Activated CD8-positive, alpha-beta T cell treated with anti-CD3 and anti-CD28 coated beads for 36 hours (primary cell): ENCODE data around the gene ITM2B. TPM values are rescaled to one million over a fixed set of nuclear protein-coding genes. Genes with fewer than 3 reads are reported as not detected.
"Not testable (repeated sequence)": the region's sequence is repeated elsewhere in the genome, so short reads cannot be mapped to it uniquely, and the experiment has no call there.

Experiments
- ATAC-seq: fragments of 200-7000 bp; cut with Tn5 transposase; one replicate; pipeline ENCODE4 v1.10.0; 2021; ENCODE audit warnings: mild to moderate bottlenecking, moderate library complexity
- CTCF ChIA-PET: fragments of 350-600 bp; sonication (Branson Sonifier 250); formaldehyde crosslinking; loops from one replicate; lab custom pipeline; 2021; ENCODE audit warnings: antibody characterized with exemption; lab: Charles Lee
- POLR2A ChIA-PET: fragments of 350-600 bp; sonication (Branson Sonifier 250); formaldehyde crosslinking; loops from one replicate; lab custom pipeline; 2021; ENCODE audit warnings: antibody characterized with exemption; lab: Charles Lee
- DNase-seq: peaks from one replicate; pipeline ENCODE4 v3.0.0-alpha.2; 2020
- H3K27ac Mint-ChIP-seq: one replicate; pipeline ENCODE4 v1.8.0; 2021; ENCODE audit warnings: mild to moderate bottlenecking, mixed read lengths
- H3K27me3 Mint-ChIP-seq: one replicate; pipeline ENCODE4 v1.8.0; 2021; ENCODE audit warnings: mixed read lengths
- H3K36me3 Mint-ChIP-seq: one replicate; pipeline ENCODE4 v1.8.0; 2021; ENCODE audit warnings: low read depth, mixed read lengths
- H3K4me1 Mint-ChIP-seq: one replicate; pipeline ENCODE4 v1.8.0; 2021; ENCODE audit warnings: low read depth, mixed read lengths
- H3K4me3 Mint-ChIP-seq: one replicate; pipeline ENCODE4 v1.8.0; 2021; ENCODE audit warnings: mild to moderate bottlenecking, moderate library complexity, mixed read lengths
- H3K9me3 Mint-ChIP-seq: one replicate; pipeline ENCODE4 v1.8.0; 2021; ENCODE audit warnings: mixed read lengths
- intact Hi-C: fragments of 100-400 bp; cut with micrococcal nuclease; formaldehyde crosslinking; loops from one replicate; pipeline ENCODE4 v1.10.0; 2022
- total RNA-seq, 2 experiments: library from RNA; stranded (reverse); gene quantifications; one replicate each; pipeline ENCODE4 v1.2.3, GENCODE V29; 2021
- TF ChIP-seq, protein P1 (sequence below): fragments of 200-600 bp; IDR thresholded peaks from one replicate; pipeline ENCODE4 v1.8.0; 2022; ENCODE audit warnings: antibody characterized with exemption, mild to moderate bottlenecking

The ITM2B gene
- total RNA-seq, 2 experiments from 2014 or later: 85.5 to 91.2 TPM

DNA sequence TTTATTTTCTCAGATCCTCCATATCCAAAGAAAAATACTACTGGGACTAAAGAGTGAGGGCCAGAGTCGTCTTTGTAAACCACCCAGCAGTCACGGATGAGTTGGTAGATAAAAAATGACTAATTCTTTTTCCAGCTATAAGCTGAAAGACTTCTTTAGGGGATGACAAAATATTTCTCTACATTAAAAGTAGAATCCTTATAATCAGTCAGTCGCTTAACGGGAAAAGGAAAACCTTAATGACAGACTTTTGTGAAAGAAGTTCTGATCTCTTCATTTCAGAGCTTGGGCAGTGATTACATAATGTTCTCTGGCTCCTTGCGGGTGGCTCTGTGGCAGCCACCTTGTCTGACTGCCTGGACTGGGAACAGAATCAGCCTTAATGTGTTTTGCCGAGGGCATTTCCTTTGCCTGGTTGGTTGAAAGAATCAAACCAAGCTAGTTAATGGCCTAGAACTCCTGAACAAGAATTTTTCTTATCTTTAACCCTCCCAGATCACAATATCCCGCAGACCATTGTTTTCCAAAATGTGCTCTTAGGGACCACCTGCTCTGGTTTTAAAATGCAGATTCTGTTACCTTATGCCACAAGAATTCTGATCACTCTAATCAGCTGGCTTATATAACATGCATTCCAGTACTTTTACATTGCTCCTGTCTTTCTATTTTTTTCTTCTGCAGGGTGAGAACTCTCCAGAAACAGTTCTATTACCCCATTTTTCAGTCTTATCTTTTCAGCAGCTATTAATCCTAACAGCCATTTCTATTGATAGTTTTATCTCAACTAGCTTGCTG is 2.5 kb downstream of the ITM2B start:
- Mint-ChIP-seq H3K9me3 (no peaks in the 10 kb centered on the region), H3K4me1 (peaks cover 61% of the 10 kb centered on the region), H3K27ac (peak overlapping the region; percentile 69), H3K36me3 (peaks cover 2% of the 10 kb centered on the region), H3K27me3 (no peaks in the 10 kb centered on the region), H3K4me3 (peak overlapping the region; percentile 88)
- no peak for DNase-seq
- no peak for ATAC-seq
- ChIA-PET CTCF (interaction anchor here (0.7 to 2.2 kb wide), 11 partner anchors 11 to 295 kb away, joined by 3 to 18 read pairs (median 4); partner anchors contain the start of gene MED4), POLR2A (interaction anchor here (0.8 to 1.8 kb wide), 8 partner anchors 8 to 140 kb away, joined by 3 to 12 read pairs (median 3); partner anchors contain the start of gene MED4)
- intact Hi-C loops: loop anchor here (5.0 to 10.0 kb wide), 3 partner anchors 67 to 269 kb away; partner anchors contain the start of gene RB1
- TF ChIP-seq, protein P1, sequence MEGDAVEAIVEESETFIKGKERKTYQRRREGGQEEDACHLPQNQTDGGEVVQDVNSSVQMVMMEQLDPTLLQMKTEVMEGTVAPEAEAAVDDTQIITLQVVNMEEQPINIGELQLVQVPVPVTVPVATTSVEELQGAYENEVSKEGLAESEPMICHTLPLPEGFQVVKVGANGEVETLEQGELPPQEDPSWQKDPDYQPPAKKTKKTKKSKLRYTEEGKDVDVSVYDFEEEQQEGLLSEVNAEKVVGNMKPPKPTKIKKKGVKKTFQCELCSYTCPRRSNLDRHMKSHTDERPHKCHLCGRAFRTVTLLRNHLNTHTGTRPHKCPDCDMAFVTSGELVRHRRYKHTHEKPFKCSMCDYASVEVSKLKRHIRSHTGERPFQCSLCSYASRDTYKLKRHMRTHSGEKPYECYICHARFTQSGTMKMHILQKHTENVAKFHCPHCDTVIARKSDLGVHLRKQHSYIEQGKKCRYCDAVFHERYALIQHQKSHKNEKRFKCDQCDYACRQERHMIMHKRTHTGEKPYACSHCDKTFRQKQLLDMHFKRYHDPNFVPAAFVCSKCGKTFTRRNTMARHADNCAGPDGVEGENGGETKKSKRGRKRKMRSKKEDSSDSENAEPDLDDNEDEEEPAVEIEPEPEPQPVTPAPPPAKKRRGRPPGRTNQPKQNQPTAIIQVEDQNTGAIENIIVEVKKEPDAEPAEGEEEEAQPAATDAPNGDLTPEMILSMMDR: no peak

DNA sequence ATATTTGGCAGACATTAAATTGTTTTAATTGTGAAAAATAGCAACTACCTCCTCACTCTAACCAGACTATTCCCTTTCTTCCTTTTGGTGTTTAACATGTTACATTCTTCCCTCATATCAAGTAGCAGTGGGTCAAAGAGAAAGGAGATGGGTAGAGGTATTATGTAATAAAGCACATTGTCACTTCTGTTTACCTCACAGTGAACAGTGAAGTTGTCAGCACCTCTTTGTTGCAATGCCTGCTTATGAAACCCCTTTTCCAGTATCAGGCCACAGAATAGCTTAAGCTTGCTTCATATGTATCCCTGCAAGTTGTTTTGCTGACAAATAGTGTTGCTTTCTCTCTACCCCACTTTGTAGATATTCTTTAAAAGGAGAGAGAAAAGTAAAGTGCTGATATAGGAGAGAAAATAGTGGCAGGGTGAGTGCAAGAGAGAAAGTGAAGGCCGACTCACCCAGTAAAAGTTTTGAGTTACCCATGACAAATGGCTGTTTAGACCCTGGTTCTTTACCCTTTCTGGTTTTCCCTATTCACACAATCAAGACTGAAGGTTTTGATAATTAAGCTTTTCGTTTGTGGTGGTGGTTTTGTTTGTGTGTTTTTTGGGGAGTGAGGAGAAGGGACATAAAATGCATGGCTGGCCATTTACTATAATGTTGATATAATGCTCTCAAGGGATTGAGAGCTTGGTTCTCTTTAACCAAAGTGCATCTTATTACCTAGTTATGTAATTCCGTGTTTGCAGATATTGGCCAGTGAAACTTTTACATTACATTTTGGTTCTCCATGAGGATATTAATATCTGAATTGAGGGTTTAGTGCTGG is 3.7 kb downstream of the ITM2B start:
- ATAC-seq (no peak), DNase-seq (no peak)
- ChIA-PET CTCF (interaction anchor here (0.8 to 2.2 kb wide), 5 partner anchors 52 to 142 kb away, joined by 3 to 9 read pairs (median 3); partner anchors contain the start of gene MED4), POLR2A (interaction anchor here (0.7 to 3.7 kb wide), 5 partner anchors 10 to 82 kb away, joined by 3 to 19 read pairs (median 3); no protein-coding TSS in a partner anchor)
- H3K27ac Mint-ChIP-seq: peak overlapping the region; percentile 58
- intact Hi-C loops: loop anchor here (5.0 to 10.0 kb wide), 3 partner anchors 66 to 268 kb away; partner anchors contain the start of gene RB1
- H3K27me3 Mint-ChIP-seq: no peaks in the 10 kb centered on the region
- H3K4me3 Mint-ChIP-seq: peak overlapping the region; percentile 35
- H3K9me3 Mint-ChIP-seq: no peaks in the 10 kb centered on the region
- H3K36me3 Mint-ChIP-seq: peaks cover 6% of the 10 kb centered on the region
- peaks cover 63% of the 10 kb centered on the region for H3K4me1 Mint-ChIP-seq
- TF ChIP-seq, protein P1: no peak

DNA sequence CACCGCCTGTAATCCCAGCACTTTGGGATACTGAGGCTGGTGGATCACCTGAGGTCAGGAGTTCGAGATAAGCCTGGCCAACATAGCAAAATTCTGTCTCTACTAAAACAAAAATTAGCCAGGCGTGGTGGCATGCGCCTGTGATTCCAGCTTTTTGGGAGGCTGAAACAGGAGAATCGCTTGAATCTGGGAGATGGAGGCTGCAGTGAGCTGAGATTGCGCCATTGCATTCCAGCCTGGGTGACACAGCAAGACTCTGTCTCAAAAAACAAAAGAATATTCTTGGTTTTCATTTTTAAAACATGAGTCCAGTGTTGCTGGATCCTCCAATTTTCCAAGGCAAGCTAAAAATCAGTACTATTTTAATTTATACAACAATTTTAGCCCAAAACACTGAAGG is 6.4 kb downstream of the ITM2B start:
- not testable (repeated sequence) for H3K27me3 Mint-ChIP-seq, H3K4me3 Mint-ChIP-seq, ATAC-seq, H3K36me3 Mint-ChIP-seq, H3K9me3 Mint-ChIP-seq, DNase-seq
- intact Hi-C loops: loop anchor here (5.0 to 10.0 kb wide), 3 partner anchors 63 to 265 kb away; partner anchors contain the start of gene RB1
- Mint-ChIP-seq H3K4me1 (peaks cover 75% of the 10 kb centered on the region), H3K27ac (peak overlapping the region; percentile 39)
- CTCF ChIA-PET: interaction anchor here (1.5 to 2.0 kb wide), 9 partner anchors 8 to 341 kb away, joined by 3 to 9 read pairs (median 4); no protein-coding TSS in a partner anchor
- POLR2A ChIA-PET: interaction anchor here (1.0 to 3.7 kb wide), 3 partner anchors 10 to 112 kb away, joined by 3 to 19 read pairs (median 5); no protein-coding TSS in a partner anchor

DNA sequence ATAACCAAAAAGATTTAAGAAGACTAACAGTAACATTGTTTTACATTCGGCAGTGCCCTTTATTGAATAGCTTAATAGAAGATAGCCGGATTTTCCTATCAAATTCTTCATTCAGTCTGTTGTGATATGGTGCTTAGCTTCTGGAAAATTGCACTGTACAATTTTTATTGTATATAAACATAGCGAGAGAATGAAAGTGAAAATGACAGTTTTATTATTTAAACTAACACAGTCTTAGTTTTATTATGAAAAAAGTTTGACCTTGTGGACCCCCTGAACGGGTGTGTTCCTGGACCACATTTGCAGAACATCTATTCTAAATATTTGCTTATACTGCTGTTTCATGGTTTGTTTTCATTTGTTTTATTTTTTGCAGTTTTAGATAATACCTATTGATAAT is 8.6 kb downstream of the ITM2B start:
- H3K36me3 Mint-ChIP-seq: peaks cover 6% of the 10 kb centered on the region
- ATAC-seq: no peak
- H3K27ac Mint-ChIP-seq: peak overlapping the region; percentile 59
- intact Hi-C loops: no loop called here
- CTCF ChIA-PET: interaction anchor here (0.7 to 1.4 kb wide), 3 partner anchors 114 to 147 kb away, joined by 3 to 7 read pairs (median 4); partner anchors contain the start of gene MED4
- peaks cover 72% of the 10 kb centered on the region for H3K4me1 Mint-ChIP-seq
- TF ChIP-seq, protein P1: no peak
- H3K9me3 Mint-ChIP-seq: no peaks in the 10 kb centered on the region
- H3K27me3 Mint-ChIP-seq: no peaks in the 10 kb centered on the region
- DNase-seq: no peak
- POLR2A ChIA-PET: interaction anchor here (0.7 to 1.3 kb wide), 4 partner anchors 9 to 90 kb away, joined by 3 to 4 read pairs (median 3); partner anchors contain the start of gene RB1
- peak overlapping the region; percentile 8 for H3K4me3 Mint-ChIP-seq

DNA sequence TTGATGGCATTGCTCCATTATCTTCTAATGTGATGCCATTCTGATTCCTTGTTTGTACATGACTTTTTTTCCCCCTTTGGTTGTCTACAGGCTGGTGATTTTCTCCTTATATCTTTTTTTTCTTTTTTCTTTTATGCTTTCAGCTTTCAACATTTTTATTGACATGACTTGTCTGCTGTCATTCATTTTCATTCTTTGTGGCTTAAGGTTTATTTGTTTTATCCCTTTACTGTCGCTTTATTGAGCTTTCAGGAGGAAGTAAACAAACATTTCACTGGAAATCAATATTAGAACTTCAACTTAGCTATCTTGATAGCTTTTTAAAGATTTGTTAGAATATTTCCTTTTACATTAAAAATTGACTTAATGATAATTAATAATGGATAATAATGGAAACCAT is 9.7 kb downstream of the ITM2B start:
- Mint-ChIP-seq H3K27me3 (no peaks in the 10 kb centered on the region), H3K4me1 (peaks cover 63% of the 10 kb centered on the region), H3K9me3 (no peaks in the 10 kb centered on the region), H3K36me3 (peaks cover 6% of the 10 kb centered on the region), H3K4me3 (no peak overlapping the region), H3K27ac (peak overlapping the region; percentile 66)
- CTCF ChIA-PET: interaction anchor here (0.6 to 1.4 kb wide), 2 partner anchors 11 to 148 kb away, joined by 3 to 7 read pairs; partner anchors contain the start of gene MED4
- POLR2A ChIA-PET: no interaction called here
- TF ChIP-seq, protein P1: no peak
- ATAC-seq (no peak), DNase-seq (no peak)
- intact Hi-C loops: no loop called here
